MM.1S (cell line): Measurements from ENCODE around the gene OLIG3.

Experiments
- CTCF ChIP-seq: fragments of 300-600 bp; sonication (generic); IDR thresholded peaks from 2 replicates; pipeline ENCODE4 v1.5.1; 2016; ENCODE audit warnings: antibody characterized with exemption, low read length, mixed read lengths
- EZH2 ChIP-seq: fragments of 300-600 bp; sonication (generic); optimal IDR thresholded peaks from 2 replicates; pipeline ENCODE3; 2017; ENCODE audit warnings: low read depth, mild to moderate bottlenecking, antibody characterized with exemption, low read length, mixed read lengths
- EZH2phosphoT487 ChIP-seq: fragments of 300-600 bp; sonication (generic); IDR thresholded peaks from 2 replicates; pipeline ENCODE4 v1.6.1; 2018; ENCODE audit warnings: antibody characterized with exemption, low read length

- TF ChIP-seq CTCF = no peak
- no peak for TF ChIP-seq EZH2phosphoT487
- no peak for TF ChIP-seq EZH2
Observed at GRCh38 chr6:137520520-137520919, 26.3 kb upstream of the OLIG3 start.
